8988T (cell line): ENCODE results near the gene TMEM229A.
"Not testable (repeated sequence)": the region's sequence is repeated elsewhere in the genome, so short reads cannot be mapped to it uniquely, and the experiment has no call there.

Experiments used
- DNase-seq: peaks from one replicate; pipeline ENCODE4 v3.0.0; 2011

The TMEM229A gene

DNA sequence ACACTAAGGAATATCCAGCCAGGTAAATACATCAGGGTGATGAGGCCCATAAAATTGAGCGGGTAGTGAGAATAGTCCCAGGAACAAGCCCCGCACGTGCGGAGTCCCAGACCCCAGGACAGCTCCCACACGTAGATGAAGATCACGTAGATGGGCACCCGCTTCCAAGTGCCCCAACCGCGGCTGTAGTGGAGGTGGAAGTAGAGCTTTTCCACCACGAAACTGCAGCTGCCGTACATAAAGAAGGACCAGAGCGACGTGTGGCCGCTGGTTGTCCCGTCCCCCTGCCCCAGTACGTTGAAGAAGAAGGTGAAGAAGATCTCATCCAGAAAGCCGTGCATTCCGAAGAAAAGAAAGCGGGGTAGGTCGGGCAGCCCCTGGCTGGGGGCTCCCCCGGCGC lies 948 bp downstream of the TMEM229A start:
- no peak for DNase-seq

DNA sequence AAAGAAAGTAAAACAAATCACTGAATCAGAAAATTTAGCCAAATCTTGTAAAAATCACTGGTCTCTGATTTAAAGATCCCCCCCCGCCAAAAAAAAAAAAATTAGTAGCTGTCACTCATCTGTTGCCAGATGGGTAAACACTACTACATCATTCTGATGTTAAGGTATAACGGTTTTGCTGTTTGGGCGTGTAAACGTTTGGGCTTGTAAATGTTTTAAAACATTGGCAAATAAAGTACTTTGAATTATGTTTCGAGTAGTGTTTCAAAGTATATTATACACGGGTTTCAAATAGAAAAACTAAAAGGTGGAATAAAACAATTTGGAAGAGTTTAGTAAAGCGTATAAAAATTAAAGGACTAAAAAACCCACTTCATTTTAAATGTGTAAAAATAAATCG lies 1.5 kb downstream of the TMEM229A start:
- no peak for DNase-seq

DNA sequence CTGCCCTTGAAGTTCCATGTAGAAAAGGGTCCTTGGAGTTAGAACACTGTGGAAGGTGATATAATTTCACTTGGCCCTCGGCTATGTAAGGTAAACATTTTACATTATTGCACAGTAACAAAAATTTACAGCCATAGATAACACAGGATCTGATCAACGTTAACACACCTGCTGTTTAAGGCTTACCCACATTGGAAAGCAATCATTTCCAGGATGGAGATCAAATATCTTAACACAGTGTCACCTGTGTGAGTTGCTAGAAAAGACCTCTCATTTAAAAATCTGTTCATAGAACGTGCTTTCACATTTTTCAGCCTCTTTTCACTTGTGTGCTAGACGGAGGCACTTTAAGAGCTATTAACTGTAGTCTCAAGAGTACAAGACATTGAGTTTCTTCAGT lies 1.9 kb downstream of the TMEM229A start:
- no peak for DNase-seq

DNA sequence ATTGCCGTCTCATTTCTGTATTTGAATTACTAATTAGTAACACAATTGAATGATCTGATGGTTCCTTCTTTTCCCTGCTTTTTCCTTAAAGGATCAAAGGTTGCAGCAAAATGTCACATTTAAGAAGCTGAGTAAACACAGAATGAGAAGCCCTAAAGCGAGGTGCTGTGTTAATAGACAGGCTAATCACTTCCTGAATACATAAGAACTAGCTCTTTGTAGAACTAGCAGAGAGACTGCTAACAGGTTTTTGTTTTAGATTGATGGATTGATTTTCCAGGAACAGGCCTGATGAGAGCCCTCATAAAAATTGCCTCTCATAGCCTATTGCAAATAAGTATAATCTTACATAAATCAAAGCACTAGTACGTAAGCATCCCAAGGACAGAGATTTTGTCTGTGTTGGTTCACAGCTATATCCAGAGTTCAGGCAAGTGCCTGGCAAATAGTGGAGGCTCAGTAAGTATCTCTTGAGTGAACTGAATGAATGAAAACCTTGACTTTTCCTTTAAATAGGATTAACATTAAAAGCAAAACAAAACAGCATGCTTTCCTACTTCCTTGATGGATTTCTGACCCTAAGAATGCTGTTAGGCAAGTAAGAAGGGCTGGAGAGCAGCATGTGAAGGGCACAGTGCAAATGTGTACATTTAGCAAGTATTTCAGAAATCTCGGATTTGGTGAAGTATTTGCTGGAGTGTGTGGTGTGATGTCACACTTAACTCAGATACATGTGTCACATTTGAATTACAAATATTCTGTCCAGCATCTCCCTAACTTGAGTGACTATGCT lies 3.3 kb downstream of the TMEM229A start:
- no peak for DNase-seq

DNA sequence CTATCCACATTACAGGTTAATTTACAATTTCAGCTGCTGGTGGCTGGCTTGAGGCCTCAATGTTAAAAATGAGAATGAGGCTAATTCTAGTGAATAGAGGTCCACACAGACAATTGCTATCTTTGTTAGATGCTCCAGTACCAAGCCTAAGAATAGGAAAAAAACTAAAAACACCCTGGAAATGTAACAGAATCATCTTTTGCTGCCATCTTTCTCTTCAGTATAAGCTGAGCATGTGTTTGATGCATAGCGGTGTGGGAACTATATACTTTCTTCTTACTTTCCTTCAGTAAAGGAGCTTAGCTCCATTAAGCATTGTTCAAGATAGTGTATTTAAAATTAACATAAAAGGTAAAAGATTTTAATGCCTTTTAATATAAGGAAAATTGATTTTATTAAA lies 5.6 kb downstream of the TMEM229A start:
- no peak for DNase-seq

DNA sequence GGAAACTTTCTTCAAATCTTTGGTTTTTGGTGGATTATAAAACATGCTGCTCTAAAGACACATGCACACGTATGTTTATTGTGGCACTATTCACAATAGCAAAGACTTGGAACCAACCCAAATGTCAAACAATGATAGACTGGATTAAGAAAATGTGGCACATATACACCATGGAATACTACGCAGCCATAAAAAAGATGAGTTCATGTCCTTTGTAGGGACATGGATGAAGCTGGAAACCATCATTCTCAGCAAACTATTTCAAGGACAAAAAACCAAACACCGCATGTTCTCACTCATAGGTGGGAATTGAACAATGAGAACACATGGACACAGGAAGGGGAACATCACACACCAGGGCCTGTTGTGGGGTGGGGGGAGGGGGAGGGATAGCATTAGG lies 8.5 kb downstream of the TMEM229A start:
- DNase-seq, result not testable (repeated sequence)

DNA sequence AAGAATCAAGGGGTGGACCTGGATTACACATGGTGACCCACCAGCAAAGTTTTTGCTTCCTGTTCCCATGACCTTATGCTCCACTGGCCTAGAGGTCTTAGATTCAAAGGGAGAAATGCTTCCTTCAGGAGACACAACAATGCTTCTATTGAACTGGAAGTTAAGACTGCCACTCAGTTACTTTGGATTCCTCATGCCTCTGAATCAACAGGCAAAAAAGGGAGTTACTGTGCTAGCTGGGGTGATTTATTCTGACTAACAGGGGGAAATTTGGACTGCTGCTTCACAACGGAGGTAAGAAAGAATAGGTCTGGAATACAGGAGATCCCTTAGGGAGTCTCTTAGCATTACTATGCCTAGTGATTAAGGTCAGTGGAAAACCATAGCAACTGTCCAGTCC lies 10.3 kb downstream of the TMEM229A start:
- no peak for DNase-seq

DNA sequence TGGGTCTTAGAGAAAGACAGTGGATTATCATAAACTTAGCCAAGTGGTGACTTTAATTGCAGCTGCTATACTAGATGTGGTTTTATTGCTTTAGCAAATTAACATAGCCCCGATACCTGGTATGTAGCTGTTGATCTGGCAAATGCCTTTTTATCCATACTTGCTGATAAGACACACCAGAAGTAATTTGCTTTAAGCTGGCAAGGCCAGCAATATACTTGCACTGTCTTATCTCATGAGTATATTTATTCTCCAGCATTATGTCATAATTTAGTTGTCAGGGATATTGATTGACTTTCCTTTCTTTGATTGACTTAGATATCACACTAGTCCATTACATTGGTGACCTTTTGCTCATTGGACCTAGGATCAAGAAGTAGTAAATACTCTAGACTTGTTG lies 12.8 kb downstream of the TMEM229A start:
- DNase-seq, result no peak

DNA sequence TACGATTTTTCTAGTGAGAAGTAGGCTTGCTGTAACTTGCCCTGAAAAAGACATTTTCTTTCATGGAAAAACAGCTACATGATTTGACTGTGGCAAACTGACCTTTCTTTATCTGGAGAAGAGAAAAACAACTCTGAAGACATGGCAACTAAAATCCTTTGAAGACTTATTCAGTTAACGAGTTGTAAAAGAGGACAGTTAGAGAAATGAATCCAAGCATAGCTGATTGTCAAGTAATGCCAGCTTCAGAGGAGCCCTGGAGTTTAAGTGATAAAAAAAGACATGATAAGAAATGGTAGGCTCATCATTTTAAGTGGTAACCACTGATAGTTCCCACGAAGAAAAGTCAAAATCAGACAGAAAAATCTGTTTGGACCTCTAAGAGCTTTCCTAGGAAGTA lies 19.6 kb downstream of the TMEM229A start:
- no peak for DNase-seq

DNA sequence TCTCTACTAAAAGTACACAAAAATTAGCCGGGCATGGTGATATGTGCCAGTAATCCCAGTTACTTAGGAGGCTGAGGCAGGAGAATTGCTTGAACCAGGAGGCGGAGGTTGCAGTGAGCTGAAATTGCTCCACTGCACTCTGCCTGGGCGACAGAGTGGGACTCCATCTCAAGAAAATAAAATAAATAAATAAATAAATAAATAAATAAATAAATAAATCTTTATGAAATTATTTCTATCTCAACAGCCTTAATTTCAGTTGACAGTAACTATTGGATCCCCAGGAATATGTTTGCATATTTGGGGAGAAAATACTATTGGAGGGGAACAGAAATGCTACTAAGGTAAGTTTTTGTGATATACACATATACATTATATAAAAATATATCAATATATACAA lies 20.0 kb downstream of the TMEM229A start:
- DNase-seq, result no peak

DNA sequence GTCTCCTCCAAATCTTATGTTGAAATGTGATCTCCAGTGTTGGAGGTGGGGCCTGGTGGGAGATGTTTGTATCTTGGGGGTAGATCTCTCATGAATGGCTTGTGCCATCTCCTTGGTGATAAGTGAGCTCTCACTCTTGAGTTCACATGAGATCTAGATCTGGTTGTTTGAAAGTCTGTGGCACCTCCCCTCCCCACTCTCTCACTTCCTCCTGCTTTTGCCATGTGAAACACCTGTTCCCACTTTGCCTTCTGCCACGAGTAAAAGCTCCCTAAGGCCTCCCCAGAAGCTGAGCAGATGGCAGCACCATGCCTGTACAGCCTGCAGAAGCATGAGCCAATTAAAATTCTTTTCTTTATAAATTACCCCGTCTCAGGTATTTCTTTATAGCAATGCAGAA lies 23.5 kb downstream of the TMEM229A start:
- no peak for DNase-seq

DNA sequence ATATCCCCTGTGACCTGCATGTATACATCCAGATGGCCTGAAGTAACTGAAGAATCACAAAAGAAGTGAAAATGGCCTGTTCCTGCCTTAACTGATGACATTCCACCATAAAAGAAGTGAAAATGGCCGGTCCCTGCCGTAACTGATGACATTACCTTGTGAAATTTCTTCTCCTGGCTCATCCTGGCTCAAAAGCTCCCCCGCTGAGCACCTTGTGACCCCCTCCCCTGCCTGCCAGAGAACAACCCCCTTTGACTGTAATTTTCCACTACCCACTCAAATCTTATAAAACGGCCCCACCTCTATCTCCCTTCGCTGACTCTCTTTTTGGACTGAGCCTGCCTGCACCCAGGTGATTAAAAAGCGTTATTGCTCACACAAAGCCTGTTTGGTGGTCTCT lies 24.6 kb downstream of the TMEM229A start:
- not testable (repeated sequence) for DNase-seq

DNA sequence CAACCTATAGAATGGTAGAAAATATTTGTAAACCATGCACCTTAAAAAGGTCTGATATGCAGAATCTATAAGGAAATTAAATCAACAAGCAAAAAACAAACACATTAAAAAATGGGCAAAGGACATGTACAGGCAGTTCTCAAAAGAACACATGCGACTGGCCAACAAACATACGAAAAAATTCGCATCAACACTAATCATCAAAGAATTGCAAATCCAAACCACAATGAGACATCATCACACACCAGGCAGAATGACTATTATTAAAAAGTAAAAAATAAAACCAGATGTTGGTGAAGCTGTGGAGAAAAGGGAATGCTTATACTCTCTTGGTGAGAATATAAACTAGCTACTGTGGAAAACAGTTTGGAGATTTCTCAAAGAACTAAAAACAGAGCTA lies 33.2 kb downstream of the TMEM229A start:
- DNase-seq, result no peak

DNA sequence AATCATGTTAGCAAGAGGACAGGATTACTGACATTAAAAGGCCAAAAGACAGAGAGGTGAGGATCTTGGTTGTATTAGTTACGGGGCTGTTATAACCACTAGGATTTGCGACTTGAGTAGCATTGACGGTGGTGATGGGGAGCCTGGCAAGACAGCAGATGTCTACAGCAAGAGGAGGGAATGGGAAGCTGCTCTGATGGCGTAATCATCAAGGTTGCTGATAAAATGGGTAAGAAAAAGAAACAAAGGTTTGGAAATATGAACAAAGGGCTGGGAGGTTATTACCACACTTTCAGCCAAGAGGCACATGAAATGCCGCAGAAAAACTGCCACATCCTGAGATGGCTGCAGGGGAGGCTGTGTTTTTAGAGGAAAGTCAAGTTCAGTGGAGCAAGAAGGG lies 33.9 kb downstream of the TMEM229A start:
- DNase-seq, result no peak

DNA sequence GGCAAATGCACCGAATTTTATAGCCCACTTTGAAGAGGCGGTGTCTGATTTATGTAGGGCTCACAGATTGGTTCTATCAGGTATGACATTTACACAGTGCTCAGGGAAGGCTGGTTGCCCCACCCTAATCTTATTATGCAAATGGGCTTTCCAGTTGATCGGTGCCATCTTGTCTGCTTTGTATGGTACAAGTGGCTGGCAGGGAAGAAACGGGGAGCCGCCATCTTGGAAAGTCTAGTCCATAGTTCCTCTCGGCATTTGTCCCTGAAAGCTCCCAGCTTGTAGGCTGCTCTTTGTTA lies 36.6 kb downstream of the TMEM229A start:
- no peak for DNase-seq

DNA sequence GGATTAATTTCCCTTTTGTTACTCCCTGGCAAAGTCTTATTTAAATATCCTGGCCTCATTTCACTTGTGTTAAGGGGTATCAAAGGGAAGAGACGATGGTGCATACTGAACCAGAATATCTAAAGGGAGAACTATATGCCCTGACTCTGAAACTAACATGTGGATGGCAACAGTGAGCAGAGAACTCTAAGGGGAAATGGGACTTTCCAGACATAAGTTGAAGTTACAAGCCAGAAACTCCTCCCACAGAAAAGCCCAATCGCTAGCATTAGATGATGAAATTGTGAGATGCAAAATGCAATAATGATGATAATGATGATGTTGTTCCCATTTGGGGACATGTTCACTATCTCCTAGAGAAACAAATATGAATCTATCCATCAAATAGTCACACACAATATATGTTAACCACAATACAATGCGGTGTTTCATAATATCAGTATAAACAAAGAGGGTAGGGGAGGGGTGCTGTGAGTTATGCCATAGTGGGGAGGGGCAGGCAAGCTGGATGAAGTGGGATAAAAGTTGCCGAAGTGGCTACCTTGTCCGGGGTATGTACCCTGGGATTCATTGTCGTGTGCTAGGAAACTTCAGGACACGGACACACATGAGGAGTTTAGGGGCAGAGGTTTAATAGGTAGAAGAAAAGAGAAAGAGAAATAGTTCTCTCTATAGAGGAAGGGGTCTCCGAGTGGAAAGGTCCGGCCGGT lies 37.1 kb downstream of the TMEM229A start:
- no peak for DNase-seq

DNA sequence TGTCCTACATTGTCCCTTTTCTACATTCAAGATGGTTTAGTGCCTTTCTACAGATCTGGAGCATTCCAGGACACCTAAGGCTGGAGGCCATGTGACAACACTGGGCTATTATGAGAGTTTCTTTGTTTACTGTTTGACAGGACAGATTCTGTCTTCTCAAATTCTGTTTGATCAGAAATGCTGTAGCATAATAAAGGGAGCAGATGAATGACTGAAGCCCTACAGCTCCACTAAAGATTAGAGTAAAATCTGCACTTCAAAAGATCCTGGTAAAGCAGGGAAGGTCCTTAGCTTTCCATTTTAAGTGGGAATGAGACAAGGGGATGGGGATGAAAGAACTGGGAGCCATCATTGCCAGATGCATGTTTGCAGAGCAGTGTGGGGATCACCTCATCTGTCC lies 38.4 kb downstream of the TMEM229A start:
- no peak for DNase-seq

DNA sequence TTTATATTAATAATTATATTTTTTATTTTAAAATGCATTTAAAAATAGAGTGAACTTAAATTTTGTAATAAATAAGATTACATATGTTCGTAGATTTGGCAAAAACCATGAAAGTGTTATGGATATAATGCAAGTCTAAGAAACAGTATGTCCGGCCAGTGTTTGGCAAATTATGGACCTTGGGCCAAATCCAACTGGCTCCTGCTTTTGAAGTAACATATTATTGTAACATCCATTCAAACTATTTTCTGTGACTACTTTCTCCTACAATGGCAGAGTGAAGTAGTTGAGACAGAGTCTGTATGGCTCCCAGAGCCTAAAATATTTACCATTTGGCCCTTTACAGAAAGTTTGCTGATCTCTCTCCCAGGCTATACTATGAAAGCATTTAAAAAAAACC lies 38.9 kb downstream of the TMEM229A start:
- no peak for DNase-seq

DNA sequence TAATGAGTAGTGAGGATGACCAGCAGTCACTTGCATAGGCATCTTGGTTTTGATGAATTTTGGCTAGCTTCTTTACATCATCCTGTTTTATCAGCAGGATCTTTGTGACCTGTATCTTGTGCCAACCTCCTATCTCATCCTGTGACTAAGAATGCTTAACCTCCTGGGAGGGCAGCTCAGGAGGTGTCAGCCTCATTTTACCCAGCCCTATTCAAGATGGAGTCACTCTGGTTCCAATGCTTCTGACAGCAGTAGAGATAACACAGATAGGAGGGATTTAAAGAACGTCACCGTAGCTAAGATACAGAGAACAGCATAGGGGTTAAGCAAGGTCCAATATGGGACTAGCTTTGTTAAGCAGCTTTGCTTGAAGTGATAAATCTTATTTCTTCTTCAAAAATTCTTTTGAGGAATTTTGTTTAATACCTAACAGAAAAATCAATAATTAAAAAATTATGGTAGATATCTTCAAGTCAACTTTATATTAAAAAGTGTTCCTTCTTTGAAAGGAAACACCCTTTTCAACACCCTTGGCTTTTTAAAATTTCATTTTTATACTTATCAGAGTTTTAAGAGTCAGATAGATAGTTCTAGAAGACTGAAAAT lies 39.9 kb downstream of the TMEM229A start:
- no peak for DNase-seq

DNA sequence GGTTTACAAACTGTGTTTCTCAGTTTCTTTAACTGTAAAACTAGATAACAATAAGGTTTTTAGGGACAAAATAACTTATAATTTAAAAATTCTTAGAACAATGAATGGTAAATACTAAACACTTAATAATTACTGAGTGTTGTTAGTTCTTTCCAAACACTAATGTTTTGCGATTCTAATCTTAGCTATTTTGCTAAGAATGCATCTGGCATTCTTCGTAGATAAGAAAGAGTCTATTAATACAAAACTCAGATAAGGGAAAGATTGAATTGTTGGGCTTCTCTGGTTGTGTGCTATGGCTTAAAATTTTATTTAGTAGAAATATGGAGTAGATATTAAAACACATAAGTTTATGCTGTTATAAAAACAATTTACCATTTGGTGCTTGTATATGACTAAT lies 45.4 kb downstream of the TMEM229A start:
- DNase-seq, result no peak
